Activated T-cell treated with anti-CD3 and anti-CD28 coated beads for 1 hour (primary cell): Measurements from ENCODE around the gene PCSK4.
A peak's percentile ranks its signal among the peaks of the same experiment; 100 is the strongest.

Experiments used
- DNase-seq: peaks from one replicate; pipeline ENCODE4 v3.0.0-alpha.2; 2020; ENCODE audit warnings: low read depth

PCSK4 gene

GRCh38 chr19:1470305-1471009 is 19.7 kb downstream of the PCSK4 start:
- peak; percentile 63 for DNase-seq

DNA sequence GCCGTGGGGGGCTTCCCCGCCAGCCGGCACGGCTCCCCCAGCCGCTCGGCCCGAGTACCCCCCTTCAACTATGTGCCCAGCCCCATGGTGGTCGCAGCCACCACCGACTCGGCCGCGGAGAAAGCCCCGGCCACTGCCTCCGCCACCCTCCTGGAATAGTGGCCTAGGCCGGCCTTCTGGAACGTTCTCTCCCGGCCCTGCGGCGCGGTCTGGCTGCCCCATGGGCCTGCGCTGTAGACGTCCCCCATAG is 20.2 kb downstream of the PCSK4 start:
- no peak for DNase-seq

DNA sequence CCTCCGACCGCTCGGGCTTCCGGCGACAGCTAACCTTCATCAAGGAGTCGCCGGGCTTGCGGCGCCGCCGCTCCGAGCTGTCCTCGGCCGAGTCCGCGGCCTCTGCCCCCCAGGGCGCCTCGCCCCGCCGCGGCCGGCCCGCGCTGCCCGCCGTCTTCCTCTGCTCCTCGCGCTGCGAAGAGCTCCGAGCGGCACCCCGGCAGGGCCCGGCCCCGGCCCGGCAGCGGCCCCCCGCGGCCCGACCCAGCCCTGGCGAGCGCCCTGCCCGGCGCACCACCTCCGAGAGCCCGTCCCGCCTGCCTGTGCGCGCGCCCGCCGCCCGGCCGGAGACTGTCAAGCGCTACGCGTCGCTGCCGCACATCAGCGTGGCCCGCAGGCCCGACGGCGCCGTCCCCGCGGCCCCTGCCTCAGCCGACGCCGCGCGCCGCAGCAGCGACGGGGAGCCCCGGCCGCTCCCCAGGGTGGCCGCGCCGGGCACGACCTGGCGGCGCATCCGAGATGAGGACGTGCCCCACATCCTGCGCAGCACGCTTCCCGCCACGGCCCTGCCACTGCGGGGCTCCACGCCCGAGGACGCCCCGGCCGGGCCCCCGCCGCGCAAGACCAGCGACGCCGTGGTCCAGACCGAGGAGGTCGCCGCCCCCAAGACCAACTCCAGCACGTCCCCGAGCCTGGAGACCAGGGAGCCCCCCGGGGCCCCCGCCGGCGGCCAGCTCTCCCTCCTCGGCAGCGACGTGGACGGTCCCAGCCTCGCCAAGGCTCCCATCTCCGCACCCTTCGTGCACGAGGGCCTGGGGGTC is 20.7 kb downstream of the PCSK4 start:
- no peak for DNase-seq

- DNase-seq: no peak
These were observed 21.3 kb downstream of the PCSK4 start for GRCh38 chr19:1468821-1469254.

GRCh38 chr19:1468274-1468820 is 21.8 kb downstream of the PCSK4 start:
- DNase-seq: no peak

DNA sequence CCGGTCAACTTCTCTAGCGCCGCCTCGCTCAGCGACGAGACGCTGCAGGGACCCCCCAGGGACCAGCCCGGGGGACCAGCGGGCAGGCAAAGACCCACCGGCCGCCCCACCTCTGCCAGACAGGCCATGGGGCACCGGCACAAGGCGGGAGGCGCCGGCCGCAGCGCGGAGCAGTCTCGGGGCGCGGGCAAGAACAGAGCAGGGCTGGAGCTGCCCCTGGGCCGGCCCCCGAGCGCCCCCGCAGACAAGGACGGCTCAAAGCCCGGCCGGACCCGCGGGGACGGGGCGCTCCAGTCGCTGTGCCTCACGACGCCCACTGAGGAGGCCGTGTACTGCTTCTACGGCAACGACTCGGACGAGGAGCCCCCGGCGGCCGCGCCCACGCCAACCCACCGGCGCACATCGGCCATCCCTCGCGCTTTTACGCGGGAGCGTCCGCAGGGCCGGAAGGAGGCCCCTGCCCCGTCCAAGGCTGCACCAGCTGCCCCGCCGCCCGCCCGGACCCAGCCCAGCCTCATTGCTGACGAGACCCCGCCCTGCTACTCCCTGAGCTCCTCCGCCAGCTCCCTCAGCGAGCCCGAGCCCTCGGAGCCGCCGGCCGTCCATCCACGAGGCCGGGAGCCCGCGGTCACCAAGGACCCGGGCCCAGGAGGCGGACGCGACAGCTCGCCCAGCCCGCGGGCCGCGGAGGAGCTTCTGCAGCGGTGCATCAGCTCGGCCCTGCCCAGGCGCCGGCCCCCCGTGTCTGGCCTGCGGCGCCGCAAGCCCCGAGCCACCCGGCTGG is 22.5 kb downstream of the PCSK4 start:
- DNase-seq: no peak

DNA sequence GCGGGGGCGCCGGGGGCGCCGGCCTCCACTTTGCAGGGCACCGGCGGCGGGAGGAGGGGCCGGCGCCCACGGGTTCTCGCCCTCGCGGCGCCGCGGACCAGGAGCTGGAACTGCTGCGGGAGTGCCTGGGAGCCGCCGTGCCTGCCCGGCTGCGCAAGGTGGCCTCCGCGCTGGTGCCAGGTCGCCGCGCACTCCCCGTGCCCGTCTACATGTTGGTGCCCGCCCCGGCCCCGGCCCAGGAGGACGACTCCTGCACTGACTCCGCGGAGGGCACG is 23.0 kb downstream of the PCSK4 start:
- no peak for DNase-seq

- DNase-seq: no peak
These were observed 23.5 kb downstream of the PCSK4 start for GRCh38 chr19:1466461-1467214.

DNA sequence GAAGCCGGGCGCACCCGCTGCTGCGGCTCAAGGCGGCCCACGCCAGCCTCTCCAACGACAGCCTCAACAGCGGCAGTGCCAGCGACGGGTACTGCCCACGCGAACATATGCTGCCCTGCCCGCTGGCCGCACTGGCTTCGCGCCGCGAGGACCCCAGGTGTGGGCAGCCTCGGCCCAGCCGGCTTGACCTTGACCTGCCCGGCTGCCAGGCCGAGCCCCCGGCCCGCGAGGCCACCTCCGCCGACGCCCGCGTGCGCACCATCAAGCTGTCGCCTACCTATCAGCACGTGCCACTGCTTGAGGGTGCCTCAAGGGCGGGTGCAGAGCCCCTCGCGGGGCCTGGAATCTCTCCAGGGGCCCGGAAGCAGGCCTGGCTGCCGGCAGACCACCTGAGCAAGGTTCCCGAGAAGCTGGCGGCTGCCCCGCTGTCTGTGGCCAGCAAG is 24.1 kb downstream of the PCSK4 start:
- no peak for DNase-seq

DNA sequence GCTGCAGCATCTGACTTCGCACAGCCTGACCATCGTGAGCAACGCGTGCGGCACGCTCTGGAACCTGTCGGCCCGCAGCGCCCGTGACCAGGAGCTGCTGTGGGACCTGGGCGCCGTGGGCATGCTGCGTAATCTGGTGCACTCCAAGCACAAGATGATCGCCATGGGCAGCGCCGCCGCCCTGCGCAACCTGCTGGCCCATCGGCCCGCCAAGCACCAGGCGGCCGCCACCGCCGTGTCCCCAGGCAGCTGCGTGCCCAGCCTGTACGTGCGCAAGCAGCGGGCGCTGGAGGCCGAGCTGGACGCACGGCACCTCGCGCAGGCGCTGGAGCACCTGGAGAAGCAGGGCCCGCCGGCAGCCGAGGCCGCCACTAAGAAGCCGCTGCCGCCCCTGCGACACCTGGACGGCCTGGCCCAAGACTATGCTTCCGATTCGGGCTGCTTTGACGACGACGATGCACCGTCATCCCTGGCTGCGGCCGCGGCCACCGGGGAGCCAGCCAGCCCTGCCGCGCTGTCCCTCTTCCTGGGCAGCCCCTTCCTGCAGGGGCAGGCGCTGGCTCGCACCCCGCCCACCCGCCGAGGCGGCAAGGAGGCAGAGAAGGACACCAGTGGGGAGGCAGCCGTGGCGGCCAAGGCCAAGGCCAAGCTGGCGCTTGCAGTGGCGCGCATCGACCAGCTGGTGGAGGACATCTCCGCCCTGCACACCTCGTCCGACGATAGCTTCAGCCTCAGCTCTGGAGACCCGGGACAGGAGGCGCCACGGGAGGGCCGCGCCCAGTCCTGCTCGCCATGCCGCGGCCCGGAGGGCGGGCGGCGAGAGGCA is 24.7 kb downstream of the PCSK4 start:
- no peak for DNase-seq

GRCh38 chr19:1461862-1462261 is 28.3 kb downstream of the PCSK4 start:
- no peak for DNase-seq

DNA sequence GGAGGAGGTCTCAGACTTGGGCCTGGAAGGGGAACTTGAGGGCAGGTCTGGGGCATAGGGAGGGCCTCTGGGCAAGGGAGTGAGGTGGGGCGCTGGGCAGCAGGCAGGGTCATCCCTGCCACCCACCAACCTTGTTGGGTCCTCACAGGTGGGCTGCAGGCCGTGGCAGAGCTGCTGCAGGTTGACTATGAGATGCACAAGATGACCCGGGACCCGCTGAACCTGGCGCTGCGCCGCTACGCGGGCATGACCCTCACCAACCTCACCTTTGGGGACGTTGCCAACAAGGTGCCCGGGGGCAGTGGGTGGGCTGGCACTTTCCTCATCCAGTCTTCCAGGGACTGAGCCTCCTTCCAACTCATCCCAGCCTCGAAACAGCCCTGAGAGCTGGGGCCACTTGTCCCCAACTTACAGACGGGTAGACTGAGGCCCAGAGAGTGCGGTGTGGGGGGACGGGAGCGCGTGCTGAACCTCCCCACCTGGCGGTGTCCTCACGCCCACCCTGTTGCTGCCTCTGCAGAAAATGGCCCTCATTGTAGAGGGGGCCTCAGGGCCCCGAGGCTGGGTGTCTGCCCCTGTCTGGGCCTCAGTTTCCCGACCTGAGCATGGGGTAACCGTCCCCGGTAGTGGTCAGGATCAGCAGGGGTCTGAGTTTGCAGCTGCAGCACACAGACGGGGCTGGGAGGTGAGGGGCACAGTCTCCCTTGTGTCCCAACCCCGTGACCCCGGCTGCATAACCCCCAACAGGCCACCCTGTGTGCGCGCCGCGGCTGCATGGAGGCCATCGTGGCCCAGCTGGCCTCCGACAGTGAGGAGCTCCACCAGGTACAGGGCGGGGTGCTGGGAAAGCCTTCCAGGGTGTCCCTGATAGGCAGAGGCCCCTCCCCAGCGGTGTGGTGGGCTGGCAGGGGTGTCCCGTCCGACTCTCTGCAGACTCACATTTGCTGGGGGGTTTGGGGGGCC is 29.8 kb downstream of the PCSK4 start:
- DNase-seq: no peak

GRCh38 chr19:1459479-1459878 is 30.7 kb downstream of the PCSK4 start:
- DNase-seq: no peak

- DNase-seq: no peak
These were observed 32.3 kb downstream of the PCSK4 start for GRCh38 chr19:1457892-1458291.

GRCh38 chr19:1457031-1457739 is 33.0 kb downstream of the PCSK4 start:
- no peak for DNase-seq

DNA sequence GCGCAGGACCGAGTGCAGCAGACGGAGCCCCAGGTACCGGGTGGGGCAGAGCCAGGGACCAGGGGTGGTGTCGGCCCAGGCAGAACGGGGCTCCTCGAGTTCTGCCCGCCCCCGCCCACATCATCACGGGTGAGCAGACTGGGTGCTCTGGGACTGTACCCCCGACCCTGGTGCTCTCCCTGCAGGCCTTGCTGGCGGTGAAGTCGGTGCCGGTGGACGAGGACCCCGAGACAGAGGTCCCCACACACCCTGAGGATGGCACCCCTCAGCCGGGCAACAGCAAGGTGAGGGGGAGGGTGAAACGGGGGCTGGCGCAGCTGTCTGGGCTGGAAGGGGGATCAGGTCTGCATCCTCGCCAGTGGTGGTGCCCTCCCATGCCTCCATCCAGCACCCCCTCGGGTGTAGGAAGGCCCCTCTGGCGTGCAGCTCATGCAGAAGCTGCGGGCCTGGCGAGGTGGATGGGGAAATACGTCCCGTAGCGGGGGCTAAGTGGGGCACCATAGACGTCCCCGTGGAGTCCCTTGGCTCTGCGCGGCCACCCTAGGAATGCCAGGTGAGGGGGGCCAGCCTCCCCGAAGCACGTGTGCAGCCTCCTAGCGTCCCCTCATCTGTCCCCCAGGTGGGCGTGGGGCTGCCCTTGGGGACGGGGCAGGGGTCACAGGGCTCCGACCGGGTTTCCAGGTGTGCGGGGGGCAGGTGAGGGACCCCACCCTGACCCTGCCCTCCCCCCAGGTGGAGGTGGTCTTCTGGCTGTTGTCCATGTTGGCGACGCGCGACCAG is 33.8 kb downstream of the PCSK4 start:
- no peak for DNase-seq

GRCh38 chr19:1455336-1456120 is 34.6 kb downstream of the PCSK4 start:
- no peak for DNase-seq

GRCh38 chr19:1455002-1455335 is 35.2 kb downstream of the PCSK4 start:
- DNase-seq: no peak
